DOHH2 (cell line): ENCODE results near the gene DZANK1.

Experiments
- H3F3A ChIP-seq: fragments of 200-600 bp; sonication (generic), shearing (Covaris generic); 2 replicates; pipeline ENCODE4 v1.6.0; 2016; ENCODE audit warnings: antibody characterized with exemption, mild to moderate bottlenecking; ENCODE audit not compliant: control insufficient read depth, insufficient read depth
- H3K27ac ChIP-seq: fragments of 200-600 bp; sonication (generic); 2 replicates; pipeline ENCODE4 v1.5.1; 2014; ENCODE audit warnings: low read depth, mild to moderate bottlenecking, low read length, moderate library complexity
- H3K27me3 ChIP-seq: fragments of 200-600 bp; sonication (generic); 2 replicates; pipeline ENCODE4 v1.6.1; 2014; ENCODE audit warnings: mild to moderate bottlenecking, low read length, mixed read lengths; ENCODE audit not compliant: control insufficient read depth
- H3K36me3 ChIP-seq: fragments of 200-600 bp; sonication (generic); 2 replicates; pipeline ENCODE4 v1.6.1; 2014; ENCODE audit warnings: mild to moderate bottlenecking, low read length, moderate library complexity, mixed read lengths; ENCODE audit not compliant: control insufficient read depth
- H3K4me1 ChIP-seq: fragments of 200-600 bp; sonication (generic); 2 replicates; pipeline ENCODE4 v1.6.1; 2014; ENCODE audit warnings: mild to moderate bottlenecking, low read length, mixed read lengths; ENCODE audit not compliant: control insufficient read depth
- H3K4me2 ChIP-seq: fragments of 200-600 bp; sonication (generic); 2 replicates; pipeline ENCODE4 v1.6.0; 2014; ENCODE audit warnings: mild to moderate bottlenecking, low read length, moderate library complexity
- H3K4me3 ChIP-seq: fragments of 200-600 bp; sonication (generic); 2 replicates; pipeline ENCODE4 v1.5.1; 2014; ENCODE audit warnings: mild to moderate bottlenecking, low read length, mixed read lengths
- H3K79me2 ChIP-seq: fragments of 200-600 bp; sonication (generic); 2 replicates; pipeline ENCODE4 v1.6.1; 2014; ENCODE audit warnings: mild to moderate bottlenecking, low read length, mixed read lengths; ENCODE audit not compliant: control insufficient read depth
- H3K9me2 ChIP-seq: fragments of 200-600 bp; sonication (generic); replicated peaks from 2 replicates; pipeline ENCODE4 v1.6.1; 2014; ENCODE audit warnings: mild to moderate bottlenecking, low read length, mixed read lengths; ENCODE audit not compliant: control insufficient read depth
- H3K9me3 ChIP-seq: fragments of 200-600 bp; sonication (generic); 2 replicates; pipeline ENCODE4 v1.6.1; 2014; ENCODE audit warnings: antibody characterized with exemption, low read length, mixed read lengths; ENCODE audit not compliant: control insufficient read depth, insufficient read depth
- H4K20me1 ChIP-seq: fragments of 200-600 bp; sonication (generic); 2 replicates; pipeline ENCODE4 v1.6.0; 2014; ENCODE audit warnings: low read depth, mild to moderate bottlenecking, antibody characterized with exemption, low read length, moderate library complexity; ENCODE audit not compliant: control insufficient read depth, insufficient read depth
- CTCF ChIP-seq: fragments of 200-600 bp; sonication (generic); IDR thresholded peaks from one replicate; pipeline ENCODE4 v1.5.1; 2014; ENCODE audit warnings: antibody characterized with exemption, mild to moderate bottlenecking, low read depth, low read length; ENCODE audit not compliant: poor library complexity, severe bottlenecking
- EZH2phosphoT487 ChIP-seq: fragments of 200-600 bp; sonication (generic); IDR thresholded peaks from 2 replicates; pipeline ENCODE4 v1.6.1; 2017; ENCODE audit warnings: borderline replicate concordance, mild to moderate bottlenecking, antibody characterized with exemption, low read length, moderate library complexity, mixed read lengths

Gene DZANK1

GRCh38 chr20:18496740-18497592, 30.1 kb upstream of the DZANK1 start, which contains the start of gene RBBP9:
Gene RBBP9, minus strand, starts transcription at chr20:18497225. Its CDS starts 58 bp downstream, at chr20:18497167.
- peaks cover 17% of the 10 kb centered on the region for H3K36me3 ChIP-seq
- H4K20me1 ChIP-seq, result no peaks in the 10 kb centered on the region
- peaks cover 10% of the 10 kb centered on the region; the same call in 1 of the 2 replicates for H3K79me2 ChIP-seq
- peaks cover 15% of the 10 kb centered on the region for H3K4me1 ChIP-seq
- H3K27me3 ChIP-seq, result no peaks in the 10 kb centered on the region
- H3K27ac ChIP-seq, result no peak within 1 kb of the TSS
- no peaks in the 10 kb centered on the region for H3K9me3 ChIP-seq
- peak within 1 kb of the TSS; percentile 88 for H3K4me3 ChIP-seq
- no peaks in the 10 kb centered on the region for H3K9me2 ChIP-seq
- TF ChIP-seq EZH2phosphoT487 (no peak), CTCF (no peak)
- H3F3A ChIP-seq, result no peaks in the 10 kb centered on the region
- peak within 1 kb of the TSS; percentile 68 for H3K4me2 ChIP-seq

DNA sequence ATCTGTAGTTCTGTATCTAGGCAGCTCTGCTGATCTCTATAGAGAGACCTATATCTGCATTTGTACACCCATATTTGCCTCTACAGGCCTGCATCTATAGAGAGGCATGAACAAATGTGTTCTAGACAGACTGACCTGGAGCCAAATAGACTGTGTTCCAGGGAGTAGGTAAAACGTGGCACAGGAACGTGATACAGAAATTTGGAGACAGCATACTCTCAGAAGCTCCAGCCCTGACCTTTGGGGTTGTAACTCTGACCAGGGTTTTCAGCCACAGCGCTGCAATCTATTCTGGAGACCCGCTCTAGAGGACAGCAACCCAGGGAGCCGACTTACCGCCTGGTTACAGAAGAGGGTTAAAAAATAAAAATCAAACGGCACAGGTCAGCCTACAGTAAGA, 29.2 kb upstream of the DZANK1 start:
- peak overlapping the region; percentile 68 for H3K4me2 ChIP-seq

DNA sequence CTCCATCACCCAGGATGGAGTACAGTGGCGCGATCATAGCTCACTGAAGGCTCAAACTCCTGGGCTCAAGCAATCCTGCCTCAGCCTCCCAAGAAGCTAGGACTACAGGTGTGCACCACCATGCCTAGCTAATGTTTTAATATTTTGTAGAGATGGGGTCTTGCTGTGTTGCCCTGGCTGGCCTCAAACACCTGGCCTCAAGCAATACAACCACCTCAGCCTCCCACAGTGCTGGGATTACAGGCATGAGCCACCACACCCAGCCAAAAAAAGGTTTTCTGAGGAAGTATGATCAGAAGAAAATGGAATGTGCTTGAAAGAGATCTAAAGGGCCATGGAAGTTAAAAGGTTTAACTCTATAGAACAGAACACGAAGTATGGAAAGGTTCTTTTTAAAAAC, 21.5 kb upstream of the DZANK1 start:
- H3K9me3 ChIP-seq, result no peaks in the 10 kb centered on the region
- H4K20me1 ChIP-seq, result no peaks in the 10 kb centered on the region
- no peaks in the 10 kb centered on the region for H3K9me2 ChIP-seq
- H3F3A ChIP-seq, result no peaks in the 10 kb centered on the region
- H3K79me2 ChIP-seq, result no peaks in the 10 kb centered on the region
- no peak for TF ChIP-seq EZH2phosphoT487
- TF ChIP-seq CTCF, result no peak
- no peak overlapping the region for H3K4me3 ChIP-seq
- no peak overlapping the region for H3K4me2 ChIP-seq
- peaks cover 48% of the 10 kb centered on the region for H3K36me3 ChIP-seq
- no peaks in the 10 kb centered on the region for H3K27me3 ChIP-seq
- H3K4me1 ChIP-seq, result no peaks in the 10 kb centered on the region
- no peak overlapping the region for H3K27ac ChIP-seq

More for the DNA sequence above, 29.2 kb upstream of the DZANK1 start:
- Histone ChIP-seq H3K9me2 (no peaks in the 10 kb centered on the region), H3K27ac (no peak overlapping the region), H4K20me1 (no peaks in the 10 kb centered on the region), H3K4me1 (peaks cover 15% of the 10 kb centered on the region), H3F3A (no peaks in the 10 kb centered on the region), H3K27me3 (no peaks in the 10 kb centered on the region), H3K79me2 (peaks cover 10% of the 10 kb centered on the region; the same call in 1 of the 2 replicates), H3K9me3 (no peaks in the 10 kb centered on the region), H3K36me3 (peaks cover 17% of the 10 kb centered on the region), H3K4me3 (peak overlapping the region; percentile 88)
- TF ChIP-seq EZH2phosphoT487 (no peak), CTCF (no peak)
